Stimulated activated CD8-positive, alpha-beta memory T cell treated with anti-CD3 and anti-CD28 coated beads, Interleukin-2, amount 100 ng/mL, for 48 hours (primary cell): Measurements from ENCODE around the gene GNAS.
A peak's percentile ranks its signal among the peaks of the same experiment; 100 is the strongest.
"Not testable (repeated sequence)": the region's sequence is repeated elsewhere in the genome, so short reads cannot be mapped to it uniquely, and the experiment has no call there.

Experiments
- DNase-seq, 2 donors: peaks; one replicate each; pipeline ENCODE4 v3.0.0-alpha.2; 2020; ENCODE audit warnings: low read depth in 2 of 2

Gene GNAS

DNA sequence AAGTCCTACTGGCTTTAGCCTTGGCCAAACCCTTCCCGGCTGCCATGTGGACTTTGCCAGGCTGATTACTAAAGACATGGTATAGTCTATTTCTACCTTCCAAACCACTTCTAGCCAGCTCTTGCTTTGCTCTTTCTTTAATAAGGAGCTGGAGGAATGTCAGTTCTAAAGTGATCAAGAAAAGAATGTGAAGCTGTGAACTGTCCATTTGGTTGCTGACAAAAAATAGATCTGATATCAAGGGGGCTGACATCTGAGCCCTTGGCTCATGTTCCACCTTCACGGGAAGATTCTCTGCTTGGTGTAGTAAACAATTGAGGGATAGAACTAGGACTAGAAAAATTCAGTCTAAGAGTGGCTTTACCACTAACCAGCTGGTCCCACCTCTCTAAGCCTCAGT, 24.4 kb upstream of the GNAS start:
- no peak for DNase-seq

DNA sequence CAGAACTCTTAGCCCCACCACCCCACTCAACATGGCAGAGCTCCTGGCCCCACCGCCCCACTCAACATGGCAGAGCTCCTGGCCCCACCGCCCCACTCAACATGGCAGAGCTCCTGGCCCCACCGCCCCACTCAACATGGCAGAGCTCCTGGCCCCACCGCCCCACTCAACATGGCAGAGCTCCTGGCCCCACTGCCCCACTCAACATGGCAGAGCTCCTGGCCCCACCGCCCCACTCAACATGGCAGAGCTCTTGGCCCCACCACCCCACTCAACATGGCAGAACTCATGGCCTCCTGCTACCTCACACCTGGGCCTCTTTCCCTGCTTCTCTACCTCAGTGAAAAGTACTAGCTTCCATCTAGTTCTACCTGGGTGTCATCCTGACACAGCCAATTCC, 23.7 kb upstream of the GNAS start:
- DNase-seq, result not testable (repeated sequence)

- DNase-seq, result no peak
These were observed 23.0 kb upstream of the GNAS start for GRCh38 chr20:58829531-58829941.

DNA sequence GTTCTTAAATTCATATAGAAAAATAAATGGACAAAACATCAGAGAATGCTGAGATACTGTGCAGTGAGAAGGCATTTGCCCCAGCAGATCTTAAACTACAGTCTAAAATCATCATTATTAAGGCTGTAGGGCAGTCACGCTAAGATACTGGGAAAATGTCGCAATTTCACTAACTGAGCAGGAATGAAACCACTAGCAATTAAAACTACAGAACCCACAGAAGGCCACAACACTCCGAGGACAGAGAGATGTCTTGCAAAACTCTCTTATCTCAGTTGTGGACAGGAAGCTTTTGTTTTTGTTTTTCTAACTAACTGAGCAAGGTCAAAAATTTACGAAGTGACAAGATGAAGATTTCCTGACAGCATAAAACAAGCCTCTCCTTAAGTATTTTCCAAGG, 20.1 kb upstream of the GNAS start:
- no peak for DNase-seq

DNA sequence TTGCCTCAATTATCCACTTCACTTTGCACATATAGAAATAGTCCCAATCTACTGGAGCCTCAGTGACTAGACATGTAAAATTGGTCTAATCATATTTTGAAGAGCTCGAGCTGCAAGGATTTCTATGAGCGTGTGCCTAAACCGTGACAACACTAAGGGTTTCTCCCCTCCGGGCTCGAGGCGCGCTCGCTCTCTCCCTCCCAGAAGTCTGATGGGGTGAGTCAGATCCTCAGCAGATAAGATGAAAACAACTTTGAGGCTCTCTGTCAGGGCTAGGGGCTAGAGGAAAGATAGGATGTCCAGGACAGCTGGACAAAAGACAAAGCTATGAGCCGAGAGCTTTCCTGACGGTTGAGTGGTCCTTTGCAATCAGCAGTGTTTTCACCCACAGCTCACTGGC, 18.6 kb upstream of the GNAS start:
- no peak for DNase-seq

GRCh38 chr20:58835231-58835630, 17.3 kb upstream of the GNAS start:
- no peak for DNase-seq

GRCh38 chr20:58836616-58837204, 15.8 kb upstream of the GNAS start:
- DNase-seq, result no peak

GRCh38 chr20:58837717-58838116, 14.8 kb upstream of the GNAS start:
- no peak for DNase-seq

GRCh38 chr20:58838174-58838573, 14.3 kb upstream of the GNAS start:
- DNase-seq, result no peak

- peak in 1 of 2 donors; percentile 30 for DNase-seq
These were observed 13.0 kb upstream of the GNAS start for GRCh38 chr20:58839474-58839874.

- DNase-seq, result no peak
These were observed 12.3 kb upstream of the GNAS start for GRCh38 chr20:58839991-58840747.

DNA sequence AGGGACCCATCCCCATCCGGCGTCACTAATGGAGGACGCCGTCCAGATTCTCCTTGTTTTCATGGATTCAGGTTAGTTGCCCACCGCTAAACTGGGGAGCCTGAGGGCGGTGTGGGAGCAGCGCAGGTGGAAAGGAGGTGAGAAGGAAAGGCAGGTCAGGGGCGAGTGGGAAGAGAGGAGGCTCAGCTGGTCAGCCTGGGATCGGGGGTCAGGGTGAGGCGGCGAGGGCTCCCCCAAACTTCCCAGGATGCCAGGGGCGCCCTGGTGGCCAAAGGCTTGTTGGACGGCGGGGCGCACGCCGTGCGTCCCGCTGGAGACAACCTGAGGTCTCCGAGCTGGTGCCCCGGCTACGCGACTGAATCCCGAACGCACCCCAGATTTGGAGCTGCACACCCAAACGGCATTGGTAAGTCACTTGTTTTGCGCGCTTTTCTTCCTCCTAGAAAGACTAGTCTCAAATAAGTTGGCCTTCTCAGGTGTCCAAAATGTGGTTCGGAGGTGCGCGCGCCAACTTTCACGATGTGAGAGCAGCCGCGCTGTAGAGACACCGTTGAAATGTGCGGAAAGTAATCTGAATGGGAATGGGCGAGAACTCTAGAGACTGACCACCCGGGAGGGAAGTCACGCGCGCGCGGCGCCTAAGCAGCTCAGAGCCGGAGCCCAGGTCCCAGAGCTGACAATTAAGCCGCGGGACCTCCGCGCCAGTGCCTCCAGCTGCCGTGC, 11.5 kb upstream of the GNAS start:
- DNase-seq, result no peak

DNA sequence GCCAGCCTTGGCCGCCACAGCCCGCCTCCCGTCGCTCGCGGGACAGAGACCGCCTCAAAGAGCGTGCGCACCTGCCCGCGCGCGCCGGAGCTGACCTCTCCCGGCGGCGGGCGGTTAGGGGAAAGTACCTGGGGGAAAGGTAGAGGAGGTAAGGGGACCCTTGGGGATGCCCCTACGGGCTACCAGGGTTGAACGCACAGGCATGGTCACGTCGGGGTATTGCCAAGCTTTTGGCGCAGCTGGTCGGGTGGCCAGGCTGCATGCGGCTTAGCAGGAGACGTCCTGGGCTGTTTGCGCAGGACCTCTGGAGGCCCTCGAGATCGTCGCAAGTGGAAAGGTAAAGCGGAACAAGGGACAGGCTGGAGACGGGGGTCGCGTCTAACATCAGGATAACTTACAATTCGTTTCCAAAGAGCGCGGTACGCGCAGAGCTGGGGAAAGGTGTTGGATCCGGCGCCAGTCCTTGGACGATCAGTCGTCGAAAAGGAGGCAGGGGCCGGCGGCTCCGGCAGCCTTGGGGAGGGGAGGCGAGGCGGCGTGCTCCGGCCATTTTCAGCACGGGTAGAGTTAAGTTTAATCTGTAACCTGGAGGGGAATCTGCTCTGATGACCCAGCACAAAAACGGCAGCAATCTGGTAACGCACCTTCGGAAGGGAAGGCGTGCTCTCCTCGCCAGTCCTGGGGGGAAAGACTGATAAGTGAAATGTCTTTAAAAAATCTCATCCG, 10.8 kb upstream of the GNAS start:
- DNase-seq, result no peak

- DNase-seq, result no peak
These were observed 10.2 kb upstream of the GNAS start for GRCh38 chr20:58842276-58842675.

DNA sequence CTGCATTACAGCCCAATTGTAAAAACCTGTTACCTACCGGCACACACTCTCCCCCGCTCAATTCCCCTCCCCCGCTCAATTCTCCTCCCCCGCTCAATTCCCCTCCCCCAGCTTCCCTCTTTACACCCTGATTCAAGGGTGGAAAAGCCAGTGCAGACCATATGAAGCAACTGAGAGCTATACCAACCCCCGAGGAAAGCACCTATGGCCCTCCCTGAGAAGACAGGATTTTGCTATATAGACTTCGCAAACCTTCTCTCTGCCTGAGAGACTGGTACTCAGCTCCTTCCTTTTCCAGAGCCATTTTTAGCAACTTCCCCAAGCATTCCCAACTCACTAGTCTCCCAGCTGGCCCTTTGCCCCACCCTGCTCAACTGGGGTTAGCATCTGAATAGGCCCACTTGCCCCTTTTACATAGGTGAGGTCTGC, 9.4 kb upstream of the GNAS start:
- no peak for DNase-seq

DNA sequence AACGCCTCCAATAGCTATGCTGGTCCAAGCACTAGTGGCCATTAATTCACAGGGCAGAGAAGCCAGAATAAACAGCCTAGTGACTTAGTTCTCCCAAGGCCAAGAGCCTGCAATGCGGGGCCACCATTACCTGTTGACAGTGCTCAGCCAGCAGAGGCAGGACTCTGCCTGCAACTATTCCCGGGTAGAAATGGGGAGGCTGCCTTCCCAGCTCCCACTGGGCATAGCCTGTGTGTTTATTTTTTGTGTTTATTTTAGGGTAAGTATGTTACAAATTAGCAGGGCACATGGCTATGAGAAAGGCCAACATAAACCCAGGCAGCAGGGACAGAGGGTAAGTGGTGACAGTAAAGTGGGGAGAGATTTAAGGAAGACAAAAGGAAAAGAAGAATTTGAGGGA, 6.8 kb upstream of the GNAS start:
- DNase-seq, result no peak

DNA sequence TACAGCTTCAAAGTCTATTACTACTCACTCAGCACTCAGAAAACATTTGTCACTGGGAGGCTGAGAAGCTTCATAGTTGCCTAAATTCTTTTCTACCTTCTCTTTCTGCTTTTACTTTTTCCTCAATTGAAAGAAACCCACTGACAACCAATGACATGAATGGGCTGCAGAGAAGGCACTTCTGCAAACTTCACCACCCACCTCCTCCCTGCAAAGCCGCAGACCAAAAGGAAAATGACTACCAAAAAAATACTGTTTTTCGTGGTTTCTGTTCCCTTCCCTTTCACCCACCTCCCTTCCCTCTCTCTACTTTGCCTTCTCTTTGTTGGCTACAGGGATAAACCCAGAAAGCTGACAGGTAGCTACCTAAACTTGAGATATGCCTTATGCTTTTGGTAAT, 5.1 kb upstream of the GNAS start:
- no peak for DNase-seq

DNA sequence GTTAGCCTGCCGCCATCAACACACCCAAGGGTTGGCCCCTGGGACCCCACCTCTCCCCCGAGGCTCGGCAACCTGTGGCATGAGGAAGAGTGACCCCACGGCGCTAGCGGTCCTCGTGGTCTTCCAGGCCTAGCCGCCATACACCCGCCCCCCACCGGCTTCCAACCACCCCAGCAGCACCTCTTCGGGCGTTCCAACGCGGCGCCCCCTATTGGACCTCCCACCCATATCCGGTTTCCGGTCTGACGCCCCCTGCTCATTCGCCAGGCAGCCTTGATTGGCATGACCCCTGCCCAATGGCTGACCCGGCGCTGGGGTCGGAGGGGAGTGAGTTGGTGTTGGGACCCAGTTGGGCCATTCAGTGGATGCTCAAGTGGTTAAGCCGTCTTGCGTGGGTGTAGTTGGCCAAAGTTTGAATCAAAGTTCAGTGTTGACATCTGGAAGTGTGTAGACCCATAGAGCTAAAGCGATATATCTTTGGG, 1.8 kb upstream of the GNAS start, which contains the start of gene GNAS-AS1:
GNAS-AS1 (minus strand) TSS at position 210 of the 482 bp plus-strand sequence.
- DNase-seq, result peak; percentile 76 to 78

GRCh38 chr20:58851221-58851968, 1.1 kb upstream of the GNAS start:
- no peak for DNase-seq

- no peak for DNase-seq
These were observed 502 bp upstream of the GNAS start for GRCh38 chr20:58851969-58852458.

- DNase-seq, result no peak
These were observed 950 bp downstream of the GNAS start for GRCh38 chr20:58853466-58853865.
